ENCODE data around the gene EXOC3L1. TPM values are rescaled to one million over a fixed set of nuclear protein-coding genes. Genes with fewer than 3 reads are reported as not detected.

EXOC3L1 gene
- total RNA-seq, 4 donors from 2014 or later: 1.2 to 10.9 (median 4.7) TPM

GRCh38 chr16:67180166-67180565 lies 9.8 kb downstream of the EXOC3L1 start:
- Histone ChIP-seq H3K4me3 (no peak overlapping the region), H3K9me3 (no peaks in the 10 kb centered on the region), H3K4me1 (peaks cover 7 to 53% (median 18%) of the 10 kb centered on the region in 4 donors), H3K36me3 (no peaks in the 10 kb centered on the region), H3K27me3 (no peaks in the 10 kb centered on the region), H3K27ac (no peak overlapping the region)
- TF ChIP-seq CTCF (IDR thresholded peaks at IDR 0.05) (no peak), POLR2A (IDR thresholded peaks at IDR 0.05) (no peak)
- DNase-seq: no peak

GRCh38 chr16:67179421-67180080 lies 10.4 kb downstream of the EXOC3L1 start:
- H3K4me1 ChIP-seq: peaks cover 7 to 53% (median 14%) of the 10 kb centered on the region in 4 donors
- H3K27me3 ChIP-seq: no peaks in the 10 kb centered on the region
- no peak for DNase-seq
- no peaks in the 10 kb centered on the region for H3K9me3 ChIP-seq
- no peaks in the 10 kb centered on the region for H3K36me3 ChIP-seq
- H3K4me3 ChIP-seq: no peak overlapping the region
- no peak for TF ChIP-seq CTCF (IDR thresholded peaks at IDR 0.05)
- TF ChIP-seq POLR2A (IDR thresholded peaks at IDR 0.05): no peak
- H3K27ac ChIP-seq: no peak overlapping the region

- Histone ChIP-seq H3K27me3 (no peaks in the 10 kb centered on the region), H3K4me3 (peak overlapping the region; percentile 33 to 59 (median 48)), H3K36me3 (no peaks in the 10 kb centered on the region), H3K9me3 (no peaks in the 10 kb centered on the region), H3K27ac (peak overlapping the region; percentile 49 to 86 (median 68)), H3K4me1 (peaks cover 5 to 62% (median 21%) of the 10 kb centered on the region in 4 donors)
- peak in 3 of 6 experiments; percentile 13 to 39 (median 37) for TF ChIP-seq CTCF (IDR thresholded peaks at IDR 0.05)
- TF ChIP-seq POLR2A (IDR thresholded peaks at IDR 0.05): peak; percentile 38 to 63
- DNase-seq: peak; percentile 46 to 92 (median 87)
Measured at GRCh38 chr16:67177743-67178699, 11.9 kb downstream of the EXOC3L1 start.

- Histone ChIP-seq H3K4me3 (no peak overlapping the region), H3K27ac (no peak overlapping the region), H3K9me3 (no peaks in the 10 kb centered on the region), H3K4me1 (peaks cover 3 to 49% (median 22%) of the 10 kb centered on the region in 4 donors), H3K27me3 (no peaks in the 10 kb centered on the region), H3K36me3 (no peaks in the 10 kb centered on the region)
- no peak for DNase-seq
- TF ChIP-seq CTCF (IDR thresholded peaks at IDR 0.05): no peak
- no peak for TF ChIP-seq POLR2A (IDR thresholded peaks at IDR 0.05)
Measured at GRCh38 chr16:67176662-67177061, 13.3 kb downstream of the EXOC3L1 start.

GRCh38 chr16:67174706-67175231 lies 15.2 kb downstream of the EXOC3L1 start:
- TF ChIP-seq CTCF (IDR thresholded peaks at IDR 0.05): no peak
- TF ChIP-seq POLR2A (IDR thresholded peaks at IDR 0.05): no peak
- Histone ChIP-seq H3K9me3 (no peaks in the 10 kb centered on the region), H3K4me3 (peak overlapping the region; percentile 34 to 56 (median 52)), H3K36me3 (no peaks in the 10 kb centered on the region), H3K27ac (peak overlapping the region; percentile 64 to 96 (median 86)), H3K27me3 (no peaks in the 10 kb centered on the region), H3K4me1 (peaks cover 8 to 53% (median 31%) of the 10 kb centered on the region in 4 donors)
- DNase-seq: no peak
